ENCODE data around the gene R3HDML.

R3HDML gene

DNA sequence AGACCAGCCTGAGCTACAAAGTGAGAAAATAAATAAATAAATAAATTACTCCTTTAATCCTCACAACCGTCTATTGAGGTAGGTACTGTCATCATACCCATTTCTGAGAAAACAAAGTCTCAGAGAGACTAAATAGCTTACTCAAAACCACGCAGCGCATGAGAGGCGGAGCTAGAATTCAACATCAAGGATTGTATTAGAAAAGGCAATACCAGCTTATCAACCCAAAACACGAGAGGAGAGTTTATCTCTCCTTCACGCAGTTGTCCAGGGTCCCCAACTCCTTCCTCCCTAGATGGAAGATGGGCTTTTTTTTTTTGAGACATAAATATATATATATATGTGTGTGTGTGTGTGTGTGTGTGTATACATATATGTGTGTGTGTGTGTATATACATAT is 30.9 kb downstream of the R3HDML start:
- no peak for DNase-seq

GRCh38 chr20:44370639-44371218 is 33.9 kb downstream of the R3HDML start:
- no peak for DNase-seq

DNA sequence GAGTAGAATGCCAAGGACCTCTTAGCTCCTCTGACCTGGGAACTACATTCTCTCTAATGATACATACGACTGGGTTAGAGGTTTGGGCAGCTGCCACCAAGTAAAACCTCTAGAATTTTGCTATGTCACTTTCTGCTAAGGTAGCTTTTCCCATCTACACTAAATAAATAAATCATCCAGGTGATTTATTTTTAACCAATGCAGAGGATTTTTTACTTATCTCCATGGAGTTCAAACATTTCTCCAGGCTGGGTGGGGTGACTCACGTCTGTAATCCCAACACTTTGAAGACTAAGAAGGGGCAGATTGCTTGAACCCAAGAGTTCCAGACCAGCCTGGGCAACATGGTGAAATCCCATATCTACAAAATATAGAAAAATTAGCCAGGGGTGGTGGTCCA is 45.8 kb downstream of the R3HDML start:
- no peak for DNase-seq

GRCh38 chr20:44384423-44385027 is 47.7 kb downstream of the R3HDML start:
- peak; percentile 59 for DNase-seq

GRCh38 chr20:44388466-44389023 is 51.7 kb downstream of the R3HDML start:
- DNase-seq, result peak; percentile 12

GRCh38 chr20:44389871-44390270 is 53.0 kb downstream of the R3HDML start:
- DNase-seq, result no peak

DNA sequence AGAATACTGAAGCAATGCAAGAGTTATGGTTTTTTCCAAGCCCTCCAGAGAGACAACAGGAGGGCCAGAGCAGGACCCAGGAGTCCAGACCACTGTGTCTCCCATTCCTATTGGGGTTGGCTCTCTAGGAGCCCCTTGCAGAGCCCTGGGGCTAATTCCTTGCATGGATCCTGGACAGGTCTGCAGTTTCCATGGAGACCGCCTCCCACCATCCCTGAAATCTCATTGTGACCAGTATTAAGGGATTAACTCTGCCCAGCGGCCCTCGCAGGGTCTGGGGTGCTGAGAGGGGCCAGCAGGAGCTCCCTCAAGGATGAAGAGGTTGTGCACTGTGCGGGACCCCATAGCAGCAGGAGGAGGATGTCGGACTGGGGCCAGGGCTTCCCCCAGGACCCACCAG is 53.4 kb downstream of the R3HDML start:
- DNase-seq, result no peak

GRCh38 chr20:44392088-44392775 is 55.4 kb downstream of the R3HDML start:
- no peak for DNase-seq

GRCh38 chr20:44392776-44393607 is 56.1 kb downstream of the R3HDML start:
- DNase-seq, result no peak

DNA sequence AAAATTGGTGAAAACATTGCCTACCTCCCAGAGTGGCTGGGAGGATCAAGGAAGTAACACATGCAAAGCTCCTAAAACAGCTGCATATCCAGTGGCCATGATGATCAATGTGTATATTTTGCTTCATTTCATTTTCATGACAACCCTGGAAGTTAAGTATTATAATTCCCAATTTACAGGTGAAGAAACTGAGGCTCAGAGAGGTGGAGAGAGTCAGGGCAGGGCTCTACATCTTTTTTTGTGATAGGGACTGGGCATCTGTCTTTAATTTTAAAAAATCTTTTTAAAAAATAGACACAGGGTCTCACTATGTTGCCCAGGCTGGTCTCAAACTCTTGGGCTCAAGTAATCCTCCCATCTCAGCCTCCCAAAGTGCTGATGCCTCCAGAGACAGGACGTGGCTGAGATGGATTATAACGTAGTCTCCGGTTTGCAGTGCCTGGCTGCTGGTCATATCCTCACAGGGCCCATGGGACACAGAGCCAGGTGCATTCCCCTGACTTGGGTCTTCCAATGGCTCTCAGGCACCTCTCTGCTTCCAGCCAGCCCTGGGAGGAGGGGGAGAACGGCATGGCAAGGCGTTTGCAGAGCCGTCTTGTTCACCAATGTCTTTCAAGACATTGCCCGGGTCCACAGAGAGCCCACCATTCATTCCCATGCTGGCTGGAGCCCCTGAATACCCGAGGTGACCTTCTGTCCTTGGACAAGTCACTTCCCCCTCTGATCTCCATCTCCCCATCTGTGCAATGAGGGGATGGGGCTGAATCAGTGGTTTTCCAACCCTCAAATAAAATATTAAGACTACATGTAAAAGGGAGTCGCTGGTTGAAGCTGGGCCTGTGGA is 57.0 kb downstream of the R3HDML start:
- DNase-seq, result no peak

GRCh38 chr20:44394452-44394701 is 57.5 kb downstream of the R3HDML start:
- DNase-seq, result no peak

DNA sequence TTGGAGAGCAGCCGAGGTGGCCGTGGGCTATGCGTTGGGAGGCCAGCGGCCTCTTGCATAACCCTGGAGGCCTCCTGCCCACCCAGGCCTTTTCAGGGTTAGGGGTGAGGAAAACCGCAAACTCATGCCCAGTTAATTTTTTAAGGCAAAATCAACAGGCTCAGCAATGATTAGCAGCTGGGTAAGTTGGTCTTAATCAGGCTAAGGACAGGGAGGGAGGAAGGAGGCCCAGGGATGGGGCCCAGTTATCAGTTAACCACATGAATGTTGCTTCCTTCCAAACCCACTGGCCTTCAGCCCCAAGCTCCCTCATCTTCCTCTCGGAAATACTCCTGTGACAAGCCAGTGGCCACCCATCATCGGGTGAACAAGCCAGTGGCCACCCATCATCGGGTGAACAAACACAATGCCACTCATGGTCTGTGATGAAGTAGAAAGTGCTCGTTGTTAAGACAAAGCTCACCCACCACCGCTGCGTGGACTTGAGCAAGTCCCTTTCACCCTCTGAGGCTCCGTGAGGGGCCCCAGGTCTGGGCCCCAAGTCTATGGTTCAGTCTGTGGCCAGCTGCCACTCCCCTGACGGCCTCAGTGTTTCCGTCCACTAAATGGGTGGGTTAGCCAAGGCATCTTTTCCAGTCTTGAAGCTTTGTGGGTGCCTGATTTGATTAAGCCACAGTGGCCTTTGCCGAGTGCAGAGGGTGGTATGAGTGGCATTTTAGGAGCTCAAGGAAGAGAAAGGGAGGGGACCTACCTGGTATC is 58.0 kb downstream of the R3HDML start:
- DNase-seq, result no peak

DNA sequence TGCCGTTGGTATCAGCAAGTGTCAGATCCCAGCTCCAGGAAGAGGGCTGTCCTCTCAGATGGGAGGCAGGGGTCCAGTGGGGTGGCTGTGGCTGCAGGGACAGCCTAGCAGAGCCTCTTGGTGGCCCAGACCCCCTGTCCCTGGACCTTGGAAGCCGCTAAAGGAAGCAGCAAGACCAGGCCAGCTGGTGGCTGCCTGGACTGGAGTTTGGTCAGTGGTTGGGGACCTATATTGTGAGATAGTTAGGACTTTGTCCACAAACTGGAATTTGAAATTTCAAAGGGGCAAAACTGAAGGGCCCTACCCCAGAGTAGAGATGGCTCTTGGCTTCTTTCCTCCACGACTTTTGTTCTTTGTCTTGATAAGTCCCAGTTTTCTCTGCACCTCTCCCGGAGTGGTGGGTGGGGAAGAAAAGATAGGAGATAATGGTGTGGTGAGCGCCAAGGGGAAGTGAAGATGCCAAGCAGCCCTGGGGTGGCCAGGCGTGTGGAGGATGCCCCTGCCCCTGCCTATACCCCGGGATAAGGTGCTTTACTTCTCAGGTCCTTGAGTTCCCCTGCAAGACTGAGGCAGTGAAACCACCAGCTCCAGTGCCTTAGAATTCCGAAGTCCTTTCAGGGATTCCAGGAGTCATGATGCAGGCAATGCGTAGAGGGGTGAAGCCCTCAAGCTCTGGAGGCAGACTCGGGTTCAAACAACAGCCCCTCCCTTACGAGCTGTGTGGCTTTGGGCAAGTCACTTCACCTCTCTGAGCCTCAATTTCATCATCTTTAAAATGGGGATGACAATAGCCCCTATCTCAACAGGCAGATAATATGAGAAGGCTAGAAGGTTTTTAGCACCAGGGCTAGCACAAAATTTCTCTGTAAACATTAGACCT is 58.9 kb downstream of the R3HDML start:
- DNase-seq, result no peak

GRCh38 chr20:44396369-44397130 is 59.7 kb downstream of the R3HDML start:
- no peak for DNase-seq

DNA sequence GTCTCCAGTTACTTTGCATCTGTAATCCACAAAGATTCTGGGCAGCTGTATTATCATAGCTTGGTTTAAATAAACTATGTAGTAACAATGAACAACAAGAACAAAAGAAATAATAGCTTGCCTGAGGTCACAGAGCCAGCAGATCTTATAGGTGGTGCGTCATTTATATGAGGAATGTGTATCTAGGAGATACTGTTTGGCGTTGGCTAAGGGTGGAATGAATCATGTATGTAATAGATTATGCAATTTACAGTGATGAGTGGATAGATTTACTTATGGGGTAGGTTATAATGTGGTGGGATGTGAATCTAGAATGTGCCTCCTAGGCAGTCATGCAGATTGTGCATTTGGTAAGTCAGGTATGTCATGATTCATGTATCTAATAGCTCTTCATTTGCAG is 61.5 kb downstream of the R3HDML start:
- DNase-seq, result no peak

GRCh38 chr20:44399446-44399845 is 62.6 kb downstream of the R3HDML start:
- DNase-seq, result no peak

GRCh38 chr20:44400671-44400969 is 63.8 kb downstream of the R3HDML start:
- no peak for DNase-seq

Measured in NK-92 treated with Interleukin-12 subunit alpha and Interleukin-12 subunit beta, amount 100 ng/mL, for 24 hours (cell line).